ENCODE measurements around the gene CACNB3.

Gene CACNB3

GRCh38 chr12:48800971-48801370 lies 17.3 kb upstream of the CACNB3 start:
- Histone ChIP-seq H3K9me3 (no peaks in the 10 kb centered on the region), H3K36me3 (no peaks in the 10 kb centered on the region), H3K27me3 (peaks cover 22% of the 10 kb centered on the region), H3K27ac (no peak overlapping the region), H3K4me1 (ENCODE audit: control insufficient read depth in 1 of 2, insufficient read depth in 1 of 2, low read depth in 1 of 2, low read length in 1 of 2) (peaks cover 3 to 15% of the 10 kb centered on the region in 2 experiments), H3K4me3 (ENCODE audit: low read depth in 1 of 2, low read length in 1 of 2) (no peak overlapping the region)
- TF ChIP-seq, protein P1, sequence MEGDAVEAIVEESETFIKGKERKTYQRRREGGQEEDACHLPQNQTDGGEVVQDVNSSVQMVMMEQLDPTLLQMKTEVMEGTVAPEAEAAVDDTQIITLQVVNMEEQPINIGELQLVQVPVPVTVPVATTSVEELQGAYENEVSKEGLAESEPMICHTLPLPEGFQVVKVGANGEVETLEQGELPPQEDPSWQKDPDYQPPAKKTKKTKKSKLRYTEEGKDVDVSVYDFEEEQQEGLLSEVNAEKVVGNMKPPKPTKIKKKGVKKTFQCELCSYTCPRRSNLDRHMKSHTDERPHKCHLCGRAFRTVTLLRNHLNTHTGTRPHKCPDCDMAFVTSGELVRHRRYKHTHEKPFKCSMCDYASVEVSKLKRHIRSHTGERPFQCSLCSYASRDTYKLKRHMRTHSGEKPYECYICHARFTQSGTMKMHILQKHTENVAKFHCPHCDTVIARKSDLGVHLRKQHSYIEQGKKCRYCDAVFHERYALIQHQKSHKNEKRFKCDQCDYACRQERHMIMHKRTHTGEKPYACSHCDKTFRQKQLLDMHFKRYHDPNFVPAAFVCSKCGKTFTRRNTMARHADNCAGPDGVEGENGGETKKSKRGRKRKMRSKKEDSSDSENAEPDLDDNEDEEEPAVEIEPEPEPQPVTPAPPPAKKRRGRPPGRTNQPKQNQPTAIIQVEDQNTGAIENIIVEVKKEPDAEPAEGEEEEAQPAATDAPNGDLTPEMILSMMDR (IDR thresholded peaks at IDR 0.05) = no peak

GRCh38 chr12:48803675-48804074 lies 14.6 kb upstream of the CACNB3 start:
- peaks cover 3 to 15% of the 10 kb centered on the region in 2 experiments for H3K4me1 ChIP-seq (ENCODE audit: control insufficient read depth in 1 of 2, insufficient read depth in 1 of 2, low read depth in 1 of 2, low read length in 1 of 2)
- no peaks in the 10 kb centered on the region for H3K36me3 ChIP-seq
- TF ChIP-seq, protein P1 (IDR thresholded peaks at IDR 0.05) = no peak
- H3K27me3 ChIP-seq = peaks cover 22% of the 10 kb centered on the region
- no peaks in the 10 kb centered on the region for H3K9me3 ChIP-seq
- no peak overlapping the region for H3K27ac ChIP-seq
- no peak overlapping the region for H3K4me3 ChIP-seq (ENCODE audit: low read depth in 1 of 2, low read length in 1 of 2)

DNA sequence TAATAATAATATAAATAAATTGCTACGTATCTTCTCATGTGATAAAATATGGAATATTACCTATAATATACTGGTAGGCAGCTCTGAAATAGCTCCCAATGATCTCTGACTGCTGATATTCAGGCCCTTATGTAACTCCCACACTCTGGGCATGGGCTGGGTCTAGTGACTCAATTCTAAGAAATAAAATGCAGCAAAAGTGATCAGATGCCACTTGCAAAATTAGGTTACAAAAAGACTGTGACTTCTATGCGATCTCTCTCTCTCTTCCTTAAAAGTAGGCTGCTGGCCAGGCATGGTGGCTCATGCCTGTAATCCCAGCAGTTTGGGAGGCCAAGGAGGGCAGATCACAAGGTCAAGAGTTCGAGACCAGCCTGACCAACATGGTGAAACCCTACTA lies 10.3 kb upstream of the CACNB3 start:
- TF ChIP-seq, protein P1 (IDR thresholded peaks at IDR 0.05) = no peak

GRCh38 chr12:48810903-48811431 lies 7.3 kb upstream of the CACNB3 start:
- no peaks in the 10 kb centered on the region for H3K9me3 ChIP-seq
- H3K27ac ChIP-seq = no peak overlapping the region
- H3K4me1 ChIP-seq (ENCODE audit: control insufficient read depth in 1 of 2, insufficient read depth in 1 of 2, low read depth in 1 of 2, low read length in 1 of 2) = peaks cover 16 to 23% of the 10 kb centered on the region in 2 experiments
- TF ChIP-seq, protein P1 (IDR thresholded peaks at IDR 0.05) = no peak
- no peak overlapping the region for H3K4me3 ChIP-seq (ENCODE audit: low read depth in 1 of 2, low read length in 1 of 2)
- H3K36me3 ChIP-seq = no peaks in the 10 kb centered on the region
- H3K27me3 ChIP-seq = peaks cover 28% of the 10 kb centered on the region

More for the DNA sequence above, 10.3 kb upstream of the CACNB3 start:
- Histone ChIP-seq H3K4me1 (ENCODE audit: control insufficient read depth in 1 of 2, insufficient read depth in 1 of 2, low read depth in 1 of 2, low read length in 1 of 2) (peaks cover 3 to 15% of the 10 kb centered on the region in 2 experiments), H3K9me3 (no peaks in the 10 kb centered on the region), H3K27ac (no peak overlapping the region), H3K4me3 (ENCODE audit: low read depth in 1 of 2, low read length in 1 of 2) (no peak overlapping the region), H3K27me3 (peaks cover 6% of the 10 kb centered on the region), H3K36me3 (no peaks in the 10 kb centered on the region)

DNA sequence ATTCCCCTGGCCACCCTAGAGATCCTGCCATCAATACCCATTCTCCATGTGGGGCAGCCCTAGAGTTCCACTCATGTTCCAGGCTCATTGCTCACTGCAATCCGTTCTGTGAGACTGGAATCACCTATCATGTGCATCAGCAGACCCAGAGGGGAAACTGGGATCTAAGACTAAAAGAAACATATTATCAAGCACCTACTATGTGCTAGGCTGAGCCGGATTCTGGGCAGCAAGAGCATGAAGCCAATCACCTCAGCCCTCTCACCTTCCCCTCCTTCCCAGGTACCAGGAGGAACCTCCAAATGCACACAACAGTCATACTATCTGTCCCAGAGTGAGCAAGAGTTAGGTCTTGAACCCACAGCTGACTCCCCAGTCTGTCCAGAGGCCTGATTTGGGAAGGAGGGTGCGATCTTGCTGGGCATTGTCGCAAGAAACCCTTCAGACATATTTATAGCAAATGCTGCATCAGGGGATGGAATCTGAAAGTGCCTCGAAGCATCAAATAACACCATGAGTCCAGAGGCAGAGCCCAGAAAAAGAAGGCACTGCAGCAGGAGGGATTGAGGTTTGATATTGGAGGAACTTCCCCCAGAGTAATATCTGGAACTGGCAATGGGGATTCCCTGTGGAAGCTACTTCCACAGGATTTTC lies 6.7 kb upstream of the CACNB3 start:
- no peak overlapping the region for H3K4me3 ChIP-seq (ENCODE audit: low read depth in 1 of 2, low read length in 1 of 2)
- TF ChIP-seq, protein P1 (IDR thresholded peaks at IDR 0.05) = no peak
- H3K27ac ChIP-seq = no peak overlapping the region
- H3K36me3 ChIP-seq = no peaks in the 10 kb centered on the region
- peaks cover 34% of the 10 kb centered on the region for H3K27me3 ChIP-seq
- H3K9me3 ChIP-seq = no peaks in the 10 kb centered on the region
- H3K4me1 ChIP-seq (ENCODE audit: control insufficient read depth in 1 of 2, insufficient read depth in 1 of 2, low read depth in 1 of 2, low read length in 1 of 2) = peaks cover 18 to 27% of the 10 kb centered on the region in 2 experiments

Measured in neutrophil (primary cell).